Ectodermal cell (in vitro differentiated cells): Measurements from ENCODE around the gene CABP4.
"Not testable (repeated sequence)": the region's sequence is repeated elsewhere in the genome, so short reads cannot be mapped to it uniquely, and the experiment has no call there.

Experiments used
- H3K27ac ChIP-seq: 2 replicates; pipeline ENCODE4 v1.7.0; 2013; ENCODE audit warnings: mild to moderate bottlenecking, low read depth, low read length; ENCODE audit not compliant: insufficient read depth, poor library complexity, severe bottlenecking
- H3K27me3 ChIP-seq: 2 replicates; pipeline ENCODE4 v1.7.0; 2013; ENCODE audit warnings: mild to moderate bottlenecking, low read length; ENCODE audit not compliant: insufficient read depth, control insufficient read depth, poor library complexity, severe bottlenecking
- H3K36me3 ChIP-seq: one replicate; pipeline ENCODE4 v1.7.0; 2013; ENCODE audit warnings: low read length; ENCODE audit not compliant: control insufficient read depth, insufficient read depth
- H3K4me1 ChIP-seq: one replicate; pipeline ENCODE4 v1.7.0; 2013; ENCODE audit warnings: low read length; ENCODE audit not compliant: control insufficient read depth, insufficient read depth
- H3K4me3 ChIP-seq: 2 replicates; pipeline ENCODE4 v1.7.0; 2013; ENCODE audit warnings: low read depth, low read length, control low read depth; ENCODE audit not compliant: insufficient read depth
- H3K9me3 ChIP-seq: 2 replicates; pipeline ENCODE4 v1.7.0; 2013; ENCODE audit warnings: mild to moderate bottlenecking, low read length, moderate library complexity; ENCODE audit not compliant: control insufficient read depth
- WGBS, 2 experiments: methylation state at CpG; one replicate each; pipeline ENCODE4 v1.1.7; 2013; ENCODE audit warnings: missing lambda C conversion rate in 2 of 2; 5-methylcytosine and 5-hydroxymethylcytosine counted together

The CABP4 gene

DNA sequence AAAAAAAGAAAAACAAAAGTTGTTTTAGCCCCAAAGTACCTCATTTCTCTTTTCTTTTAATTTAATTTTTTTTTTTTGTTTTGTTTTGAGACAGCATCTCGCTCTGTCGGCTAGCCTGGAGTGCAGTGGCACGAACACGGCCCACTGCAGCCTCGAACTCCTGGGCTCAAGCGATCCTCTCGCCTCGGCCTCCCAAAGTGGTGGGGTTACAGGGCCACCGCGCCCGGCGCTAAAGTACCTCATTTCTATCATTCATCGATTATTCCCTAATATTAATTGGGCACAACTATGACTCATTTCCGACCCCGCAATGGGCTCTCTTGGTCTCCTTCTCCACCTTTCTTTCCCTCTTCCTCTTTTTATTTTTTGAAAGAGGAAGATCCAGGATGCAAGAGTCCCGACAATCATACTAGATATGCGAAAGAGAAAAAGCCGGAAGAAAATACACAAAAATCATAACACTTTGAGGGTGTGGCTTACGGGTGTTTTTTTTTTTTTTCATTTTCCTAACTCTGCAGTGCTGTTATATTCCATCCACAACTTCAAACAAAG, 27.2 kb downstream of the CABP4 start:
- no peaks in the 10 kb centered on the region for H3K9me3 ChIP-seq
- H3K27me3 ChIP-seq = peaks cover 4% of the 10 kb centered on the region
- H3K27ac ChIP-seq = no peak overlapping the region
- H3K4me3 ChIP-seq = peak overlapping the region; percentile 50
- 82 to 85% methylated on average over 19 of the region's 19 CpGs for WGBS, 2 experiments
- peaks cover 6% of the 10 kb centered on the region for H3K4me1 ChIP-seq
- no peaks in the 10 kb centered on the region for H3K36me3 ChIP-seq

DNA sequence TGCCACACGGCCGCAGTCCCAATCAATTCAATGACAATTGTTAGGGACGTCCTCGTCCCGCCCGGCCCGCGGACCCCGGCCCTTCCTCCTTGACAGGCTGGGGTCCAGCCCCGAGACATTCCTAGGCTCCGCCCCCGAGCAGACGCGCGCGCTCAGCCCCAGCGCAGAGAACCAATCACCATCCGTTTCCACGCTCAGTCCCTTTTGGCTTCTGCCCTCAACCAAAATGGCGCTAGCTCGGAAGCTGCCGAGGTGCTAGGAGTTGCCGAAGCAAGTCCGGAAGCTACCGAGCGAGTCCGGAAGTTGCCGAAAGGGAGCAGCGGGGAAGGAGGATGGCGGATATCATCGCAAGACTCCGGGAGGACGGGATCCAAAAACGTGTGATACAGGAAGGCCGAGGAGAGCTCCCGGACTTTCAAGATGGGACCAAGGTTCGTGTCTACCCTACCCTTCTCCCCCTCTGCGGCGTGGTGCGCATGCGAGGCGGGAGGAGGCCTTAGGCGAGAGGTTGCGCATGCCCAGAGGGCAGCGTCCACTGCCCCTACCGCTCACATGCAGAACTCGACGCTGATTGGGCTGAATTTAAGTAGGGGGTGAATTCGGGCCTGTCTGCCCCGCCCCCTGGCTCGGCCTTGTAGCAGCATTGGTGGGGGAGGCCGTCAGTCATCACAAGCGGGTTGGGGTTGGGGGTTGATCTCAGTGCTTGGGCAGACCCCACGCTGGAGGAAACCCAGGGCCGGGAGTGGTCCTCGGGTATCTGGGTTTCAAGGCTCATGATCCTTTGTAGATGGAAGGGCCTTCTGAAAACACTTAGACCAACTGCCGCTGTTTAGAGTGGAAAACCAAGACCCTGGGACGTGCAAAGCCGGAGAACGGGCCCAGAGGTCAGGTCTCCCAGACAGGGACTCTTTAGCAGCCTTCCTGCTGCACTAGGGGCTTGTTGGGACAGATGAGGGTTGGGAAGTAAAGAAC, 28.0 kb downstream of the CABP4 start, which contains the start of gene AIP:
Gene AIP (plus strand): TSS at position 200 of the 972 bp plus-strand sequence. CDS start 133 bp downstream, at position 333.
- Histone ChIP-seq H3K27me3 (peaks cover 4% of the 10 kb centered on the region), H3K27ac (peak within 1 kb of the TSS; percentile 47), H3K36me3 (no peaks in the 10 kb centered on the region), H3K9me3 (no peaks in the 10 kb centered on the region), H3K4me3 (peak within 1 kb of the TSS; percentile 50), H3K4me1 (peaks cover 6% of the 10 kb centered on the region)
- 10 to 11% methylated on average over 60 of the region's 60 CpGs for whole genome bisulfite sequencing, 2 experiments

DNA sequence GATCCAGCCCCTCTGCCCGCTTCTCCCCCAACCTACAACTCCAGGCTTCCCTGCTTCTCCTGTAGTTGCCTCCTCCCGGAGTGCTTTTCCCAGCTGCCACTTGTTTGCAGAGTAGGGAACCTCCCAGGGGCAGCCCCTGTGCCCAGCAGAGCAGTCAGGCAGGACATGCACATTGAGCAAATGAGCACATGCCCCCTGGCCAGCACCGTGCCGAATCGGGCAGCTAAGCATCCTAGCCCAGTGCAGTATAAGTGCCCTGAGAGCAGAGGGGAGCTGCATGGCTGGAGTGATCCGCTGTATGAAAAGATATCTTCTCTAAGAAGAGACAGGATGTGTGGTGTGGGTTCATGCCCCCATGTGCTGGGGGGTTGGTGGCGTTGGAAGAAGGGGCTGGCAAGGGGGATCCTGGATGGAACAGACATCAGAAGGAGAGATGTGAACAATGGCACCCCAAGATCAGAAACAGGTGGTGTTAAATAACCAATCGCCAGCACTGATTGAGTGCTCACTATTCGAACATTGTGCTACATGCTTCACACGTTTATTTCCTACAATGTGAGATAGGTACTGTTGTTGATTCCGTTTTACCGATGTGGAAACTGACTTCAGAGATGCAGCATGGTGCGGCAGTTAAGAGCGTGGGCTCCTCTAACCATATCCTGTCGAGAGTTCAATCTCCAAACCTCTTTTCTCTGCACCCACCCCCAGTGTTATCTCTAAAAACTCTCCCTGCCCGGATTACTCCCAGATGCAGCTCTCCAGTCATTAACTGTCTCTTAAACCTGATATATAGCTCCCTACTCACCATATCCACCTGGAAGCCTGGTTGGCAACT, 28.9 kb downstream of the CABP4 start:
- H3K4me3 ChIP-seq = no peak overlapping the region
- no peak overlapping the region for H3K27ac ChIP-seq
- H3K9me3 ChIP-seq = no peaks in the 10 kb centered on the region
- H3K27me3 ChIP-seq = peaks cover 4% of the 10 kb centered on the region
- no peaks in the 10 kb centered on the region for H3K36me3 ChIP-seq
- WGBS, 2 experiments = 93 to 94% methylated on average over 16 of the region's 16 CpGs
- peaks cover 6% of the 10 kb centered on the region for H3K4me1 ChIP-seq

DNA sequence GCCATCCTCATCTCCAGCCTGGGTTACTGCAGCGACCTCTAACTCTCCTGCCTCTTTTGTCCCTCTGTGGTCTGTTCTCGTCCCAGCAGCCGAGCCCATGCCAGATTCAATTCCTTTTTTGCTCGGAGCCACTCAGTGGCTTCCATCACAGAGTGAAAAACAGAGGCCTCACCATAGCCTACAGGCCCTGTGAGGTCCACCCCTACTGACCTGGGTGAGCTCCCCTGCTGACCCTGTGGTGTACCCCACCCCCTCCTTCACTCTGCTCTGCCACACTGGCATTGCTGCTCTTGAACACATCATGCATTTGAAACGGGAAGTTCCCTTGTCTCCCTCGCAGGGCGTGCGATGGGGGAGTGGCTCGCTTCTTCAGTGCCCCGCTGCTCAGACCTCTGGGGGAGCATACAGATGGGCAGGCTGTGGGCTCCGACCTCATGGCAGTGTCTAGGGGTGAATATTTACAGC, 29.7 kb downstream of the CABP4 start:
- Histone ChIP-seq H3K27ac (no peak overlapping the region), H3K36me3 (no peaks in the 10 kb centered on the region), H3K4me3 (no peak overlapping the region), H3K9me3 (no peaks in the 10 kb centered on the region), H3K4me1 (peaks cover 6% of the 10 kb centered on the region), H3K27me3 (peaks cover 4% of the 10 kb centered on the region)
- WGBS, 2 experiments = 89% methylated on average over 11 of the region's 11 CpGs

DNA sequence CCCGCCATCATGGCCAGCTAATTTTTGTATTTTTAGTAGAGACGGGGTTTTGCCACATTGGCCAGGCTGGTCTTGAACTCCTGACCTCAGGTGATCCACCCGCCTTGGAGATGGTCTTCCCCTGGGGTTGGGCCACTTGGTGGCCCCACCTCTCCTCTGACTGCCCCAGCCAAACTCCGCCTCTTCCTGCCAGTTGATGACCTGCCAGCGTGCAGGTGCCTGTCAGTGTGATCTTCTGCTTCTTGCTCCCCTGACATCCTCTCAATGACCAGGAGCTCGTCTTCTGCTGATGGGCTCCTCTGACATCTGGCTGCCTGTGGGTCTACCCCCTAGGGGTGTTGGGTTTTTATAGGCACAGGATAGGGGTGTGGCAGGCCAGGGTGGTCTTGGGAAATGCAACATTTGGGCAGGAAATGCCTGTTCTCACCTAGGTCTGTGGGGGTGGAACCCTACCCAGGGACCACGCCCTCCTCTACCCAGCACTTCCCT, 30.8 kb downstream of the CABP4 start:
- H3K27me3 ChIP-seq, H3K9me3 ChIP-seq, H3K27ac ChIP-seq, H3K4me1 ChIP-seq, H3K4me3 ChIP-seq, H3K36me3 ChIP-seq: not testable (repeated sequence)
- 87 to 89% methylated on average over 7 of the region's 7 CpGs for WGBS, 2 experiments

DNA sequence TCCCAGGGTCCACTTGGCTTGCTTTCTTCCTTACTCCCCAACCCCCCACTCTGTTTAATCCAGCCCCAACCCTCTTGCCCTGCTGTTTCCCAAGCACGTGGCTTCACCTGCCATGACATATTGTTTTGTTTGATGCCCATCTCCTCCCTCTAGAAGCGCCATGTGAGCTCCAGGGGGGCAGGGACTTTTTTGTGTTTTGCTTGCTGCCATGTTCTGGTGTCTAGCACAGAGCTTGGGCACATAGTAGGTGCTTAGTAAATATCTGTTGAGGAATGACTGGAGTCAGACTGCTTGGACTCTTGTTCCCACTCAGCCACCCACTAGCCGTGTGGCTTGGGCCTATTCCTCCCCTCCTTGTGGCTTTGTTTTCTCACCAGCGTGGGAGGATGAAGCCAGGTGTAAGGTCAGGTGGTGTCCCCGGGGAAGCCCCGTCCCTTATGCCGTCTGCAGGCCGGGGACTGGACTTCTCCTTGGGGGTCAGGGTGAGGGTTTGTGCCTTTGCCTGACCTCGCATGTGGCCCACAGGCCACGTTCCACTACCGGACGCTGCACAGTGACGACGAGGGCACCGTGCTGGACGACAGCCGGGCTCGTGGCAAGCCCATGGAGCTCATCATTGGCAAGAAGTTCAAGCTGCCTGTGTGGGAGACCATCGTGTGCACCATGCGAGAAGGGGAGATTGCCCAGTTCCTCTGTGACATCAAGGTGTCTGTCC, 31.5 kb downstream of the CABP4 start:
- Histone ChIP-seq H3K27me3 (peaks cover 4% of the 10 kb centered on the region), H3K4me3 (no peak overlapping the region), H3K27ac (no peak overlapping the region), H3K4me1 (peaks cover 6% of the 10 kb centered on the region), H3K36me3 (no peaks in the 10 kb centered on the region), H3K9me3 (no peaks in the 10 kb centered on the region)
- WGBS, 2 experiments = 94 to 95% methylated on average over 20 of the region's 20 CpGs

DNA sequence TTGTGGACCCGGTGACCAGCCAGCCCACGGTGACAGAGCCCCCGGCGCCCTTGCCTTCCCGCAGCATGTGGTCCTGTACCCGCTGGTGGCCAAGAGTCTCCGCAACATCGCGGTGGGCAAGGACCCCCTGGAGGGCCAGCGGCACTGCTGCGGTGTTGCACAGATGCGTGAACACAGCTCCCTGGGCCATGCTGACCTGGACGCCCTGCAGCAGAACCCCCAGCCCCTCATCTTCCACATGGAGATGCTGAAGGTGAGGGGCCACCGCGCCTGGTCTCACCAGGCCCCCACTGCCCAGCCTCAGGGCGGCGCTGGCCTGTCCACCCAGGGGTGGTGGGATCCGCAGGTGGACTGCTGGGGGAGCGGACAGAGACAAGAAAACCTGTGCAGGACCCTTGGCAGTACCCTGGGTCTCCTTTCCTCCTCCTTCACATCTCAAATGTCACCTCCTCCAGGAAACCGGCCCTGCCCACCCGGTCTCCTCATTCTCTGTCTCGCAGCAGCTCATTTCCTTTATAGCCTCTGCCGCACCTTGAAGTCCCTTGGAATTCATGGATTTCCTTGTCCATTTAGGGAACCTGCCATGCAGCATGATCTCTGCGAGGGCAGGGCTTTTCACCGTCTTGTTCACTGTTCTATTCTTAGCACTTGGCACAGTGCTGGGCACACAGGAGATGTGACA, 34.2 kb downstream of the CABP4 start:
- Histone ChIP-seq H3K4me1 (no peaks in the 10 kb centered on the region), H3K36me3 (peaks cover 11% of the 10 kb centered on the region), H3K4me3 (no peak overlapping the region), H3K27me3 (no peaks in the 10 kb centered on the region), H3K9me3 (no peaks in the 10 kb centered on the region), H3K27ac (no peak overlapping the region)
- 93 to 94% methylated on average over 25 of the region's 25 CpGs for WGBS, 2 experiments

DNA sequence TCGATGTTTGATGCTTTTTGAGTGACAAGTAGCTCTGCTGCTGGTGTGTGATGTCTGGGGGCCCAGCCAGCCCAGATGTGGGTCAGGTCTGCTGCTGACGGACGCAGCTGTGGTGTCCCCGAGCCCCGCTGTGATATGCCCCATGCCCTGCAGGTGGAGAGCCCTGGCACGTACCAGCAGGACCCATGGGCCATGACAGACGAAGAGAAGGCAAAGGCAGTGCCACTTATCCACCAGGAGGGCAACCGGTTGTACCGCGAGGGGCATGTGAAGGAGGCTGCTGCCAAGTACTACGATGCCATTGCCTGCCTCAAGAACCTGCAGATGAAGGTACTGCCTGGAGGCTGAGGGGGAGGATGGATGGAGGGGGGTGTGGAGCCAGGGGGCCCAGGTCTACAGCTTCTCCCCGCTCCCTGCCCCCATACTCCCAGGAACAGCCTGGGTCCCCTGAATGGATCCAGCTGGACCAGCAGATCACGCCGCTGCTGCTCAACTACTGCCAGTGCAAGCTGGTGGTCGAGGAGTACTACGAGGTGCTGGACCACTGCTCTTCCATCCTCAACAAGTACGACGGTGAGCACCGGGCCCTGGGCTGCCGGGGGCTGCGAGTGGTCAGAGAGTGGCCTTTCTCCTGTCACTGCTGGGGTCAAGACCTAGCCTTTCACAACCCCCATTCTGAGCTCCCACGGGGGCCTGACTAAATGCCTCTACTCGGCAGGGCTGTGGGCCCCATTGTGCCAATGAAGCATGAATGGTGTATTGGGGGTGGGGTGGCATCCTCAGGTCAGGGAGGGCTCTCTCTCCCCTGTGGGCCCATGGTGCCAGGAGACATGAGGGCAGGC, 35.0 kb downstream of the CABP4 start:
- Histone ChIP-seq H3K27ac (no peak overlapping the region), H3K27me3 (no peaks in the 10 kb centered on the region), H3K9me3 (no peaks in the 10 kb centered on the region), H3K4me3 (no peak overlapping the region), H3K4me1 (no peaks in the 10 kb centered on the region), H3K36me3 (peaks cover 11% of the 10 kb centered on the region)
- 95 to 96% methylated on average over 23 of the region's 23 CpGs for WGBS, 2 experiments
